Stimulated activated effector memory CD8-positive, alpha-beta T cell treated with anti-CD3 and anti-CD28 coated beads, Interleukin-12 subunit alpha, Interleukin-12 subunit beta, amount 100 ng/mL, for 72 hours (primary cell): ENCODE data around the gene BAHD1.
"Not testable (repeated sequence)": the region's sequence is repeated elsewhere in the genome, so short reads cannot be mapped to it uniquely, and the experiment has no call there.

Source experiments
- ATAC-seq: fragments of 150-1000 bp; cut with Tn5 transposase; 2 replicates; pipeline ENCODE4 v1.10.0; 2021
- DNase-seq, 2 donors: peaks; one replicate each; pipeline ENCODE4 v3.0.0; 2021 to 2022; ENCODE audit warnings: low spot score in 2 of 2
- H3K27ac Mint-ChIP-seq: one replicate; pipeline ENCODE4 v1.8.0; 2022; ENCODE audit warnings: mild to moderate bottlenecking, mixed read lengths
- H3K36me3 Mint-ChIP-seq: one replicate; pipeline ENCODE4 v1.8.0; 2022; ENCODE audit warnings: mild to moderate bottlenecking, mixed read lengths
- H3K4me1 Mint-ChIP-seq: one replicate; pipeline ENCODE4 v1.8.0; 2022; ENCODE audit warnings: mixed read lengths
- H3K4me3 Mint-ChIP-seq: one replicate; pipeline ENCODE4 v1.8.0; 2022; ENCODE audit warnings: mild to moderate bottlenecking, mixed read lengths
- H3K9me3 Mint-ChIP-seq: one replicate; pipeline ENCODE4 v1.8.0; 2022; ENCODE audit warnings: mixed read lengths

The BAHD1 gene

DNA sequence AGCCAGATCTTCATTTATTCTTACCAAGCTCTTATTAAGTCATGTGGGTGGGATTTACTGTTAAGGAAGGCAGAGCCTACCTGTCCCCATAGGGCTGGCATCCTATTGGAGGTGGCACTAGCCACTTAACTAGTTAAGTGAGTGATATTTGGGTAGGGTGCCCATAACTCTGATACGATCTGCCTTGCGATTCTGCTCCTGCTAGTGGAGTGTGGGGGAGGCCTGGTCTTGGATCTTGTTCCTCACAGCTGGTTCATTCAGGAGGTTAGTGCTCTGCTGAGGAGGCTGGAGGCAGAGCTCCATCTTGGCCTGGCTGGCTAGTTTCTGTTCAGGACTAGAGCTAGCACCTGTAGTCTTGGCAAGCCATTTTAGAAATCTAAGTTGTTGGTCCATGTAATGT is 9.3 kb downstream of the BAHD1 start:
- ATAC-seq (no peak), DNase-seq (no peak)
- Mint-ChIP-seq H3K27ac (peak overlapping the region; percentile 35), H3K4me1 (peaks cover 67% of the 10 kb centered on the region), H3K9me3 (no peaks in the 10 kb centered on the region), H3K36me3 (no peaks in the 10 kb centered on the region), H3K4me3 (no peak overlapping the region)

GRCh38 chr15:40451527-40452158 is 10.9 kb downstream of the BAHD1 start:
- H3K27ac Mint-ChIP-seq, result peak overlapping the region; percentile 89
- no peaks in the 10 kb centered on the region for H3K36me3 Mint-ChIP-seq
- DNase-seq, result no peak
- H3K9me3 Mint-ChIP-seq, result no peaks in the 10 kb centered on the region
- peaks cover 73% of the 10 kb centered on the region for H3K4me1 Mint-ChIP-seq
- peak overlapping the region; percentile 44 for H3K4me3 Mint-ChIP-seq
- no peak for ATAC-seq

DNA sequence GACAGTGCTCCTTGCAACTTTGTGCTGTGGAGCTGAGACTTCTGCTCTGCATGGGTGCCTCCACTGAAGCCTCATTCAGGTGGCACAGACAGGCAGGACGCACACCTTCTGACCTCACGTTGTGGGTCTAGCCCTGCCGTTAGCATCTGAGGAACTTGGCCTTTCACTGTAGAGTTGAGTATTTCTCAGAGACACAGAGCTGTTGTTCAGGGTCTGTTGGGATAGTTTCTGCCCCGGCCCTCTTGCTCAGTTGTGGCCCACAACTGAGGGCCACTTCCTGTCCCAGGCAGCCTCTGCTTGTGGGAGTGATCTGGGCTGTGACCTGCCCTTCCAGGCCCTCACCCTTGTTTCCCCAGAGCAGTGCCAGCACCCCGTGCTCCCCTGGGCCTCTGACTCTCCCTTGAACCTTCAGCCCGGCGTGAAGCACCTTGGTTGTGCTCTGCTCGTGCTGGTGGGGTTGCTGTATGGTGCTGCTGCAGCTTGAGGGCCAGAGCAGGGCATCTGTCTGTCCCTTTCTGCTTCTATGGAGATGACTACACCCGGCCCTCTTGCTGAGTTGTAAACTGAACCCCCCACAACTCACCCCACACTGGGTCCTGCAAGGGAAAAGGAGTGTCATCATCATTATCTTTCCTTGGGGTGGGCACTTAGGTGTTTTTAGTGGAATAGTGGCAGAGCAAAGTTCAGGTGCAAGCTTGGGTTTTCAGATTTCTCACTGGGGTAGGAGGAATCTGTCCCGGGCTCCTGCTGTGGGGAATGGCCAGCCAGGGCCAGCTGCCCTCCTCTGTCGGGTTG is 11.7 kb downstream of the BAHD1 start:
- H3K9me3 Mint-ChIP-seq, result no peaks in the 10 kb centered on the region
- ATAC-seq (peak; percentile 79), DNase-seq (no peak)
- H3K4me1 Mint-ChIP-seq, result peaks cover 79% of the 10 kb centered on the region
- peak overlapping the region; percentile 44 for H3K4me3 Mint-ChIP-seq
- peak overlapping the region; percentile 89 for H3K27ac Mint-ChIP-seq
- H3K36me3 Mint-ChIP-seq, result no peaks in the 10 kb centered on the region

DNA sequence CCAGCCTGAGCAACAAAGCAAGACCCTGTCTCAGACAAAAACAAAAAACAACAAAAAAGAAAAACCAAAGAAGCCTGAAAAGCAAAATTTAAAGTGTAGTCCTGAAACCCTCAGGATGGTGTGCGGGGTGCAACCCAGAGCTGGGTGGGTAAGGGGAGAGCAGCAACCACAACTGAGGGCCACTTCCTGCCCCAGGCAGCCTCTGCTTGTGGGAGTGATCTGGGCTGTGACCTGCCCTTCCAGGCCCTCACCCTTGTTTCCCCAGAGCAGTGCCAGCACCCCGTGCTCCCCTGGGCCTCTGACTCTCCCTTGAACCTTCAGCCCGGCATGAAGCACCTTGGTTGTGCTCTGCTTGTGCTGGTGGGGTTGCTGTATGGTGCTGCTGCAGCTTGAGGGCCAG is 13.2 kb downstream of the BAHD1 start:
- DNase-seq, H3K36me3 Mint-ChIP-seq, H3K9me3 Mint-ChIP-seq: not testable (repeated sequence)
- peak overlapping the region; percentile 89 for H3K27ac Mint-ChIP-seq
- H3K4me3 Mint-ChIP-seq, result peak overlapping the region; percentile 42
- H3K4me1 Mint-ChIP-seq, result peaks cover 82% of the 10 kb centered on the region
- peak; percentile 73 for ATAC-seq

DNA sequence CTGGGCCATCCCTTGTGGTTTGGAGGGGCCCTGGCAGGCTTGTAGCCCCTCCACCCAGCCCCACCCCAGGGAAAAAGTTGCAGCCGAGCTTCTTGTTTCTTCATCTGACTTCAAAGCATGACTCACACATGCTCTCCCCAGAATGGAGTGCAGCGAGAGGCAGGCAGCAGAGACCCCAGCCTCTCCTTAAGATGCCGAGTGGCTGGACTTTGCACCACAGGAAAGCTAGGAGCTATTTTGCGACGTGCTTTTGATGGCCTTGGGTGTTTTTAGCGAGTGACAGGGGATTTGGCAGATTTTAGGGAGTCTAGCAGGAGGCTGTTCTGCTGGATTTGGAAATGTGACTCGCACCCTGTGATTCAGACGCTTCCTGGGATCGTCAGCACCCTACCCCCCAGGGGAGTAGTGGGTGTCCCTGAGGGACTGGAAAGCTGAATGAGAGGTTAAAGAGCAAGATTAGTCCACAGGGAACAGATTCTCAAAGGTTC is 14.2 kb downstream of the BAHD1 start:
- Mint-ChIP-seq H3K9me3 (no peaks in the 10 kb centered on the region), H3K4me1 (peaks cover 74% of the 10 kb centered on the region), H3K4me3 (peak overlapping the region; percentile 42), H3K27ac (peak overlapping the region; percentile 89), H3K36me3 (peaks cover 6% of the 10 kb centered on the region)
- ATAC-seq (no peak), DNase-seq (no peak)

GRCh38 chr15:40456299-40456712 is 15.6 kb downstream of the BAHD1 start:
- Mint-ChIP-seq H3K4me3 (no peak overlapping the region), H3K27ac (peak overlapping the region; percentile 89), H3K9me3 (no peaks in the 10 kb centered on the region), H3K4me1 (peaks cover 61% of the 10 kb centered on the region), H3K36me3 (peaks cover 7% of the 10 kb centered on the region)
- ATAC-seq (no peak), DNase-seq (no peak)

DNA sequence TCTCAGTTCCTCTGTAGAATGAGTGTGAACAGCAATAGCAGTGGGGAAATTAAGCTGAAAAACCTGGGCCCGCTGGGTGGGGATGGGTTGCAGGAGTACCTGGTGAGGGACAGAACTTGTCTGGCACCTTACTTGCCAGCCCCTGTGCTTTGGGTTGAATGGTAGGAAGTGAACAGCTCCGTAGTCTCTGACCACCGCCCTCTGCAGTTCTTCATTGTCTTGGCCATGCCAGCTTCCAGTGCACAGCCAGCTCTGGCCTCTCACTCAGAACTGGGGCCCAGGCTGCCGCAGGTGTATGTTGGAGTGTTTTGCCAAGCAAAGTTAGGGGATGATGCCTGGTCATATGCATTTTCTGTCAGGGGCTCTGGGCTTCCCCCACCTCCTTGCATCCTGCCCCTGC is 16.0 kb downstream of the BAHD1 start:
- Mint-ChIP-seq H3K4me1 (peaks cover 57% of the 10 kb centered on the region), H3K4me3 (no peak overlapping the region), H3K27ac (peak overlapping the region; percentile 89), H3K9me3 (no peaks in the 10 kb centered on the region), H3K36me3 (peaks cover 7% of the 10 kb centered on the region)
- DNase-seq, result no peak
- no peak for ATAC-seq

GRCh38 chr15:40458495-40459371 is 18.0 kb downstream of the BAHD1 start:
- no peak for ATAC-seq
- Mint-ChIP-seq H3K4me3 (no peak overlapping the region), H3K27ac (no peak overlapping the region), H3K36me3 (peaks cover 15% of the 10 kb centered on the region), H3K4me1 (peaks cover 37% of the 10 kb centered on the region), H3K9me3 (no peaks in the 10 kb centered on the region)
- DNase-seq, result no peak

- Mint-ChIP-seq H3K36me3 (peaks cover 18% of the 10 kb centered on the region), H3K4me3 (no peak overlapping the region), H3K9me3 (no peaks in the 10 kb centered on the region), H3K27ac (peak overlapping the region; percentile 37), H3K4me1 (peaks cover 29% of the 10 kb centered on the region)
- DNase-seq, result no peak
- ATAC-seq, result no peak
Measured at GRCh38 chr15:40459391-40460015, 18.8 kb downstream of the BAHD1 start.

DNA sequence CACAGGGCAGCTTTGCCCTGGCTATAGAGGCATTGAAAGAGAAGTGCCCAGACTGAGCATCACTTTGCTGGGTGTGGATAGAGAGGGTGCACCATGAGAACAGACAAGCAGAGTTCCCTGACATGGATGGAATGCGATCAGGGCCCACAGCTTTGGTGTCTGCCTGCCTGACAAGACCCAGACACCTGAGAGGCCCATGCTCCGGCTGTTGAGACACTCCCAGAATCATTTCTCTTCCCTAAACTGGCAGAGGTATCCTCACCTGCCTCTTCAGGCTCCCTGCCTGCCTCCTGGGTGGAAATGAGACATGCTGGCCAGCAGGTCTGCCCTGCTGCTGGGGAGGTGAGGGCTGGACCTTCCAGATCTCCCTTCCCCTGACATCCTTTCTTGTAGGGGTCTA is 19.7 kb downstream of the BAHD1 start:
- peaks cover 21% of the 10 kb centered on the region for H3K36me3 Mint-ChIP-seq
- H3K4me1 Mint-ChIP-seq, result peaks cover 20% of the 10 kb centered on the region
- DNase-seq (no peak), ATAC-seq (no peak)
- H3K4me3 Mint-ChIP-seq, result no peak overlapping the region
- no peaks in the 10 kb centered on the region for H3K9me3 Mint-ChIP-seq
- peak overlapping the region; percentile 37 for H3K27ac Mint-ChIP-seq

GRCh38 chr15:40461958-40462357 is 21.2 kb downstream of the BAHD1 start:
- Mint-ChIP-seq H3K4me3 (no peak overlapping the region), H3K27ac (no peak overlapping the region), H3K4me1 (peaks cover 14% of the 10 kb centered on the region), H3K9me3 (no peaks in the 10 kb centered on the region), H3K36me3 (peaks cover 29% of the 10 kb centered on the region)
- DNase-seq (no peak), ATAC-seq (no peak)

DNA sequence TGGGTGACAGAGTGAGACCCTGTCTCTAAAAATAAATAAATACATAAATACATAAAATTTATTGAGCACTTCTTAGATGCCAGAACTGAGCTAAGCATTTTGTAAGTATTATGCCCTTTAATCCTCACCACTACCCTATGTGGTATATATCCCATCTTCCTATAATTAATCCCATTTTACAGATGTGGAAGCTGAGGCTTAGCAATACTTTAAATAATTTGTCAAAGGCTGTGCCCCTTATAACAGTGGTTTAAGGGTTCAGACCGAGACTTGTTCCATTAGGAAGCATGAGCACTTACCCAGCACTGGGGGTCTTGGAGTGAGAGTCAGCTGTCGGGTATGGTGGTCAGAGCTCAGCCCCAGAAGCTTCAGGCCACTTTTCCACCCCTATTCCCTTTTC is 22.5 kb downstream of the BAHD1 start:
- peaks cover 6% of the 10 kb centered on the region for H3K4me1 Mint-ChIP-seq
- no peak for ATAC-seq
- H3K36me3 Mint-ChIP-seq, result peaks cover 29% of the 10 kb centered on the region
- no peaks in the 10 kb centered on the region for H3K9me3 Mint-ChIP-seq
- no peak for DNase-seq
- no peak overlapping the region for H3K4me3 Mint-ChIP-seq
- H3K27ac Mint-ChIP-seq, result peak overlapping the region; percentile 48

DNA sequence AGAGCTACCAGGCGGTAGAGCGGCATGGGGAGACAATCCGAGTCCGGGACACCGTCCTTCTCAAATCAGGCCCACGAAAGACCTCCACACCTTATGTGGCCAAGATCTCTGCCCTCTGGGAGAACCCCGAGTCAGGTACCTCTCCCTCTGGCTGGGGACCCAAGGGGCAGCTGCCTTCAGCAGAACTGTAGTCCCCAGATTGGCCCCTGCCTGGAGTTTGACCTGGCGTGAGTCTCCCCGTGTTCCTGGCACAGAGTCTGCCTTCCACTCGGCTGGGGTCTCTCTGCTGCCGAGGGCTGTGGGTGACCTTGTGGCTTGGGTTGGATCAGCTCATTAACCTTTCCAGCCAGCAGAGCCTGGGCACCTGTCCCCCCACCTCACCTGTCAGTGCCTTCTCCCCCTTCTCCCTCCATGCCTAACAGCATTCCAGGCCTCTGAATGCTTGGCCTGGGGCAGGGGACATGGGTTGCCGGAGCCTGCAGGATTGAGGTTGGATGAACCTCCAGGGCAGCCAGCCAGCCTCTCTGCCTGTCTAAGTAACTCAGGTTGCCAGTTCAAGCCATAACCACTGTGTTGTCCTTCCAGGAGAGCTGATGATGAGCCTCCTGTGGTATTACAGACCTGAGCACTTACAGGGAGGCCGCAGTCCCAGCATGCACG is 23.3 kb downstream of the BAHD1 start:
- H3K27ac Mint-ChIP-seq, result peak overlapping the region; percentile 52
- H3K4me1 Mint-ChIP-seq, result peaks cover 6% of the 10 kb centered on the region
- H3K4me3 Mint-ChIP-seq, result no peak overlapping the region
- ATAC-seq, result no peak
- no peak for DNase-seq
- H3K36me3 Mint-ChIP-seq, result peaks cover 29% of the 10 kb centered on the region
- H3K9me3 Mint-ChIP-seq, result no peaks in the 10 kb centered on the region

DNA sequence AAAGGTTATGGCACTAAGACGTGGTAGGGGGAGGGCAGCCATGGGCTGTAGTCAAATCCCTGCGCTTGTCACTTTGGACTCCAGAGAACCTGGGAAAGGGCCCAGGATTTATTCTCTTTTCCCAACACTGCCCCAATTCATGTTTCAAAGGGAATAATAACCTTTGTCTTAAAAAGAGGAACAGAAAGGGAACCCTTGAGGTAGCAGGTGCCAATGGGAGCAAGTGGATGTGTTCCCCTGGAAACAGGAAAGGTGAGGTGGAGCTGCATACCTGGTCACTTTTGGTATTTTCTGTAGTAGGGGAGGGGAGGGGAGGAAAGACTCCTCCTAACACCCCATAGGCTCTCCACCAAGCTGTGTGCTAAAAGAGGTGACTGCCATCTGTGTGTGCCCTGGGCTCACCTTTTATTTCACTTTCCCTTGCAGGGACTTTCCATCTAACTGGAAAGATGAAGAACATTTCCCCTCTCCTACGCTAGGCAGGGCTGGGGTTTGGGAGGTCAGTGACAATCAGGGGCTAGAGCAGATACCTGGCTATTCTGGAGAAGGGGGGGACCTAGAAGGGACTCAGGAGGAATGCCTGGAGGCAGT is 23.9 kb downstream of the BAHD1 start:
- ATAC-seq, result no peak
- no peak for DNase-seq
- H3K4me1 Mint-ChIP-seq, result peaks cover 6% of the 10 kb centered on the region
- H3K27ac Mint-ChIP-seq, result peak overlapping the region; percentile 52
- H3K9me3 Mint-ChIP-seq, result no peaks in the 10 kb centered on the region
- H3K4me3 Mint-ChIP-seq, result no peak overlapping the region
- peaks cover 25% of the 10 kb centered on the region for H3K36me3 Mint-ChIP-seq
